ENCODE measurements around the gene UBE2G1. TPM values are rescaled to one million over a fixed set of nuclear protein-coding genes. Genes with fewer than 3 reads are reported as not detected.

Gene UBE2G1
- total and polyA plus RNA-seq, 2 of the 13 experiments (the other 11 are each of a cell fraction or from before 2014, with no cell fraction given) = 27.9 to 42.6 TPM

GRCh38 chr17:4340914-4341615 lies 25.4 kb downstream of the UBE2G1 start (continued):
- no peak for TF ChIP-seq ZFP91 (CRISPR knock-in tag; IDR thresholded peaks at IDR 0.05; ENCODE audit: borderline replicate concordance)

- Histone ChIP-seq H3K9me3 (ENCODE audit: low read length) (no peaks in the 10 kb centered on the region), H3K27ac (ENCODE audit: extremely low read length, insufficient read depth, low read length) (no peak overlapping the region), H3K4me1 (ENCODE audit: insufficient read depth, low read length) (peaks cover 21% of the 10 kb centered on the region), H3K9ac (ENCODE audit: insufficient read depth, low read depth, low read length) (no peak overlapping the region), H3K36me3 (replicated peaks in 1 of 2; ENCODE audit: control insufficient read depth in 1 of 2, insufficient read depth in 2 of 2, low read length in 2 of 2) (no peaks in the 10 kb centered on the region), H3K4me3 (replicated peaks in 1 of 3; ENCODE audit: insufficient read depth in 1 of 3, low read depth in 2 of 3, low read length in 3 of 3) (no peak overlapping the region), H3K4me2 (ENCODE audit: low read depth, low read length) (no peak overlapping the region), H3K27me3 (ENCODE audit: control insufficient read depth in 1 of 2, insufficient read depth in 2 of 2, low read length in 2 of 2) (no peaks in the 10 kb centered on the region), H3K79me2 (ENCODE audit: insufficient read depth, low read length) (peaks cover 88% of the 10 kb centered on the region), H2AFZ (ENCODE audit: low read length) (no peak overlapping the region), H4K20me1 (ENCODE audit: insufficient read depth, low read length) (peaks cover 16% of the 10 kb centered on the region)
- TF ChIP-seq ZC3H13 (CRISPR knock-in tag; IDR thresholded peaks at IDR 0.05) (no peak), ZNF552 (CRISPR knock-in tag; IDR thresholded peaks at IDR 0.05; ENCODE audit: borderline replicate concordance) (no peak)
- intact Hi-C loops (cut with micrococcal nuclease; ENCODE audit: unreplicated experiment) = no loop called here
- DNase-seq (ENCODE audit: low spot score) (no peak), ATAC-seq (no peak), FAIRE-seq (no peak)
- WGBS (ENCODE audit: low lambda C conversion rate) = 91% methylated on average over 5 of the region's 5 CpGs
- CTCF ChIA-PET (ENCODE audit: low intra/inter-chr PET ratio, low total read pairs) = no interaction called here
- no TSS peak for BruUV-seq (replicated peaks)
- in situ Hi-C loops (cut with HindIII; ENCODE audit: extremely low pct_ligation_motif_present, low pct_unique_long_range_greater_than_20kb) = no loop called here
- POLR2A ChIA-PET = no interaction called here
Observed at GRCh38 chr17:4334776-4335584, 31.5 kb downstream of the UBE2G1 start.

Measured in HepG2 (cell line).